SK-MEL-5 (cell line): ENCODE measurements around the gene PEPD. TPM values are rescaled to one million over a fixed set of nuclear protein-coding genes. Genes with fewer than 3 reads are reported as not detected.

Experiments used
- DNase-seq: peaks from one replicate; pipeline ENCODE4 v3.0.0-alpha.2; 2016; ENCODE audit warnings: low read depth, low spot score
- in situ Hi-C: cut with HindIII; loops from 2 replicates; pipeline ENCODE4 v1.10.0; 2016; ENCODE audit warnings: low sequenced_read_pairs, high pct_unique_total_duplicates, low pct_unique_long_range_greater_than_20kb
- total RNA-seq: library from RNA; depleted of rRNA; stranded (reverse); fragments of >200 nt; shearing (Covaris generic); gene quantifications from 2 replicates; pipeline ENCODE4 v1.2.3, GENCODE V29; 2014

PEPD gene
- total RNA-seq, 1 experiment from 2014 or later = 162 TPM

DNA sequence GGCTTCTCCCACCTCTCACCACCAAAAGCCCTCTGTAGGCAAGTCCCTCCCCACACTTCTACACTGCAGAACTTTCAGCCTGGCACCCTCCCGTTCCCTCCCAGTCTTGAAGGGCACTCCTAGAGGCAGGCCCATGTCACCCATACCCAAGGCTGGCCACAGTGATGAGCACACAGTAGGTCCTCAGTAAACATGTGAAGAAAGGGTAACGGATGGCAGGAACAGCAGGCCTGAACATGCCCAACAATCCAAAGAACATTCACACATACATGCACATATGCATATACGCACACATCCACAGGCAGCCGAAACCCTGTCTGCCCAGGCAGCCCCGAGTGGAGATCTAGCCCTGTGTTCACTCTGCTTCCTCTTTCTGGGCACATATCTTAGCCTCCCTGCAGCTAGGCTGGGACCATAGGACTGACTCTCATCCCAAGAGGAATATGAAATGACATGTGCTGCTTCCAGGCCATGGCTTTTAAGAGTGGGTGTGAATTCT, 92.9 kb downstream of the PEPD start:
- in situ Hi-C loops = no loop called here
- DNase-seq = no peak

DNA sequence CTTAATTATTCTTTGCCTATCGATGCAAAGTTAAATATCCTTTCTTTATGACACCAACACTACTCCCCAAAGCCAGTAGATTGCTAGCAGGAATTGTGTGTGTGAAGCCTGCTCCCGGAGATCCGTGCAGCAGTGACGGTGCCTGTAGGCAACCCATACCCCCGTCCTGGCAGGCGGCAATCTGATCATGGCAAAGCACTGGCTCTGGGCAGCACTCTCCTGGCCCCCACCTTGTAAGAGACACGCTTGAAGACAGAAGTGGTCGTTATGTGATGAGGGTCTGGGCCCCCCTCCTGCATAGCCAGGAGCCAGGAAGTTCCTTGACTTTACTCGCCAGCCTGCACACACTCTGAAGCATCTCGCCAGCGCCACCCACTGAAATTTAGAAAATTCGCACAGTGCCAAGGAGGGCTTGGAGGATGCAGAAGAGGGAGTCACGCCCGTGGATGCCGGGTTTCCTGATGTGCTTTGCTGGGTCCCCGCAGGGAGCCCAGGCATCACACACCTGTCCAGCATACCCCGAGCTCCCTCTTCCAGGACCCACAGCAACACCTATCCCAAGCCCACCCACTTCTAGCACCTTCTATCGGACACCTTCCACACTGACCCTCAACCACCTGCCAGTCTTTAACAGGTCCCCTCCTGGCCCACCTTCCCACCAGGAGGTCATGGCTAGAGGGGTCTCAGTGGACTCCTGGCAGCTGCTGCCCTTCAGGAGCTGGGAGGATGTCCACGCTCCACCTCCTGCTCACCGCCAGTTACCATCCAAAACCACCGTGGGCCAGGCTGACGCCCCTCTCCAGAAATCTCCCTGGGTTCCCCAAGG, 93.6 kb downstream of the PEPD start:
- DNase-seq = no peak
- in situ Hi-C loops = no loop called here

GRCh38 chr19:33426621-33427361, 94.8 kb downstream of the PEPD start:
- DNase-seq = no peak
- in situ Hi-C loops = no loop called here

- in situ Hi-C loops = no loop called here
- no peak for DNase-seq
These were observed 97.4 kb downstream of the PEPD start for GRCh38 chr19:33424181-33424580.

GRCh38 chr19:33422369-33423180, 99.0 kb downstream of the PEPD start:
- DNase-seq = no peak
- in situ Hi-C loops = no loop called here

- in situ Hi-C loops = no loop called here
- no peak for DNase-seq
These were observed 100.2 kb downstream of the PEPD start for GRCh38 chr19:33421368-33421767.

- DNase-seq = no peak
- in situ Hi-C loops = no loop called here
These were observed 100.8 kb downstream of the PEPD start for GRCh38 chr19:33420821-33421220.

DNA sequence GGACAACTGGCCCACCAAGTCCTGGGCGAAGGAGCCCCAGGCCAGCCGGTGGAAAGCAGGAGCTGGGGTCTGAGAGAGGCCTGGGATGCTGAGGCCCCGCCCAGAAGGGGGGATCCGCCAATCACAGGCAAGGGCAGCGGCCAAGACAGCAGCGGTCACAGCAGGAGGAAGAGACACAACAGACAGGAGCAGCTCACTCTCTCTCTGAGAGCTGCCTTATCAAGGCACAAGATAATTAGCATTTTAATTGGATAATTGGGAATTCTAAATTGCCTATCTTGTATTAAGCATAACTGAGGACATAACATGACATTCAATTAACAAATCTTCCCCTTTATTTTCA, 101.8 kb downstream of the PEPD start:
- in situ Hi-C loops = no loop called here

GRCh38 chr19:33418871-33419787, 102.5 kb downstream of the PEPD start:
- in situ Hi-C loops = no loop called here

More for the DNA sequence above, 101.8 kb downstream of the PEPD start:
- no peak for DNase-seq

DNA sequence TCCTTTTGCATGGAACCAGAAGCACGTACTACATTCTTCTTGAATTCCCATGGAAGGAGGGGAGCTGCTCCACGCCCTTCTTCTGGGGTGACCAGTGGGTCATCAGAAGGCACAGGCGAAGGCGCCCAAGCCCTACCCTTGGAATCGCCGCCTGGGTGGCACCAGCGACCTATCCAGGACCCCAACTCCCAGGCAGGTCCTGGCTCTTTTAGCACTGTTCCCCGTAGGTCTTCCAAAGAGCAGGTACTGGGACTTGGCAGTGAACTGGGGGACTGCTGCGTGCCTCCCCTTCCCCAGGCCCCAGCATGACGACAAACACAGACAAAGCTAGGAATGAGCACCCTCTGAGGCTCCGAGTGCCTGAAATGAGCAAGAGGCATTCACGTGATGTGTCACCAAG, 103.1 kb downstream of the PEPD start:
- DNase-seq = no peak
- in situ Hi-C loops = no loop called here

More at GRCh38 chr19:33418871-33419787, 102.5 kb downstream of the PEPD start:
- no peak for DNase-seq

DNA sequence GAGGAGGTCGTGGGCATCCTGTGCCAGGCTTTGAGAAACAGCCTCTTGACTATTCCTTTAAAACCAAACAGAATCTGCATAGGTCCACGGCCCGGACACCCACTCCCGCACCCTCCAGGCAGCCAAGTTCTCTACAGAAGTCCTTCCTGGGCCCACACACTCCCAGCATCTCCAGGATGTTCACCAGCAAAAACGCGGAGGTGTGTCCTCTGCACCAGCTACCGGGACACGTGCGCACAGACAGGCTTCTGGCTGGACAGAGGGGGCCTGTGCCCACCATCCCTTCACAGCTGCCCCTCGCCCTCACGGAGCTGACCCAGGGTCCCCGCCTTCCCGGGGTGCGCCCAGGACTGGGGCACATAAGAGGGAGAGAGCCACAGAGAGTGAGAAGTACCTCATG, 103.8 kb downstream of the PEPD start:
- no peak for DNase-seq
- in situ Hi-C loops = no loop called here

- peak; percentile 76 for DNase-seq
- in situ Hi-C loops = no loop called here
These were observed 105.0 kb downstream of the PEPD start for GRCh38 chr19:33416307-33417215.

GRCh38 chr19:33414667-33415605, 106.7 kb downstream of the PEPD start:
- DNase-seq = no peak
- in situ Hi-C loops = no loop called here

GRCh38 chr19:33413868-33414666, 107.5 kb downstream of the PEPD start:
- no peak for DNase-seq
- in situ Hi-C loops = no loop called here

DNA sequence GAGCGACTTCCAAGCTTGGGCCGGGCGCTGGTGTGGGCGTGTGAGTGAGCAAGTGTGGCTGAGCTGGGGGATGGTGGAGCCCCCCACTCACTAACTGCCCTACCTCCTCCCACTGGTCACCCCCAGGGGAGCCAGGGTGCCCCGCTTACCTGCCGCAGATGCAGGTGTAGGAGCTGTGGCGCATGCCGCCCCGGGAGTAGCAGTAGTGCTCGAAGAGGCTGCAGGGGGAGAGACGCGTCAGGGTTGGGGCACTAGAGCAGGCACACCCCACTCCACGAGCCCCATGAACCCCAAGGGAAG, 108.2 kb downstream of the PEPD start:
- in situ Hi-C loops = no loop called here
- DNase-seq = no peak
